Measurements from ENCODE around the gene DLG5.

DLG5 gene

GRCh38 chr10:77798940-77799339 is 127.6 kb downstream of the DLG5 start:
- H3K4me3 ChIP-seq (ENCODE audit: low read length) = no peak overlapping the region
- H2AFZ ChIP-seq (ENCODE audit: low read depth, low read length) = no peak overlapping the region
- peaks cover 7% of the 10 kb centered on the region for H3K4me1 ChIP-seq (ENCODE audit: insufficient read depth, low read length)
- H3K27me3 ChIP-seq (ENCODE audit: insufficient read depth, low read length) = no peaks in the 10 kb centered on the region
- H3K9me3 ChIP-seq (ENCODE audit: low read length) = no peaks in the 10 kb centered on the region
- H3K36me3 ChIP-seq (ENCODE audit: insufficient read depth, low read length) = peaks cover 76% of the 10 kb centered on the region

GRCh38 chr10:77796311-77796915 is 130.1 kb downstream of the DLG5 start:
- H3K36me3 ChIP-seq (ENCODE audit: insufficient read depth, low read length) = peaks cover 84% of the 10 kb centered on the region
- H3K4me3 ChIP-seq (ENCODE audit: low read length) = no peak overlapping the region

GRCh38 chr10:77795426-77796055 is 131.0 kb downstream of the DLG5 start:
- Histone ChIP-seq H3K4me3 (ENCODE audit: low read length) (no peak overlapping the region), H3K4me1 (ENCODE audit: insufficient read depth, low read length) (no peaks in the 10 kb centered on the region), H3K27me3 (ENCODE audit: insufficient read depth, low read length) (no peaks in the 10 kb centered on the region), H3K9me3 (ENCODE audit: low read length) (no peaks in the 10 kb centered on the region), H2AFZ (ENCODE audit: low read depth, low read length) (no peak overlapping the region), H3K36me3 (ENCODE audit: insufficient read depth, low read length) (peaks cover 86% of the 10 kb centered on the region)

More at GRCh38 chr10:77796311-77796915, 130.1 kb downstream of the DLG5 start:
- Histone ChIP-seq H3K4me1 (ENCODE audit: insufficient read depth, low read length) (peaks cover 4% of the 10 kb centered on the region), H2AFZ (ENCODE audit: low read depth, low read length) (no peak overlapping the region), H3K27me3 (ENCODE audit: insufficient read depth, low read length) (no peaks in the 10 kb centered on the region), H3K9me3 (ENCODE audit: low read length) (no peaks in the 10 kb centered on the region)

GRCh38 chr10:77794256-77795142 is 132.1 kb downstream of the DLG5 start:
- Histone ChIP-seq H3K4me3 (ENCODE audit: low read length) (no peak overlapping the region), H2AFZ (ENCODE audit: low read depth, low read length) (no peak overlapping the region), H3K4me1 (ENCODE audit: insufficient read depth, low read length) (no peaks in the 10 kb centered on the region), H3K36me3 (ENCODE audit: insufficient read depth, low read length) (peaks cover 88% of the 10 kb centered on the region), H3K27me3 (ENCODE audit: insufficient read depth, low read length) (no peaks in the 10 kb centered on the region), H3K9me3 (ENCODE audit: low read length) (no peaks in the 10 kb centered on the region)

GRCh38 chr10:77793831-77794230 is 132.7 kb downstream of the DLG5 start:
- Histone ChIP-seq H3K4me1 (ENCODE audit: insufficient read depth, low read length) (no peaks in the 10 kb centered on the region), H3K27me3 (ENCODE audit: insufficient read depth, low read length) (no peaks in the 10 kb centered on the region), H3K4me3 (ENCODE audit: low read length) (no peak overlapping the region), H2AFZ (ENCODE audit: low read depth, low read length) (no peak overlapping the region), H3K9me3 (ENCODE audit: low read length) (no peaks in the 10 kb centered on the region), H3K36me3 (ENCODE audit: insufficient read depth, low read length) (peaks cover 86% of the 10 kb centered on the region)

GRCh38 chr10:77792155-77792554 is 134.4 kb downstream of the DLG5 start:
- Histone ChIP-seq H3K4me3 (ENCODE audit: low read length) (no peak overlapping the region), H3K27me3 (ENCODE audit: insufficient read depth, low read length) (no peaks in the 10 kb centered on the region), H3K9me3 (ENCODE audit: low read length) (no peaks in the 10 kb centered on the region), H2AFZ (ENCODE audit: low read depth, low read length) (no peak overlapping the region), H3K4me1 (ENCODE audit: insufficient read depth, low read length) (no peaks in the 10 kb centered on the region), H3K36me3 (ENCODE audit: insufficient read depth, low read length) (peaks cover 83% of the 10 kb centered on the region)

DNA sequence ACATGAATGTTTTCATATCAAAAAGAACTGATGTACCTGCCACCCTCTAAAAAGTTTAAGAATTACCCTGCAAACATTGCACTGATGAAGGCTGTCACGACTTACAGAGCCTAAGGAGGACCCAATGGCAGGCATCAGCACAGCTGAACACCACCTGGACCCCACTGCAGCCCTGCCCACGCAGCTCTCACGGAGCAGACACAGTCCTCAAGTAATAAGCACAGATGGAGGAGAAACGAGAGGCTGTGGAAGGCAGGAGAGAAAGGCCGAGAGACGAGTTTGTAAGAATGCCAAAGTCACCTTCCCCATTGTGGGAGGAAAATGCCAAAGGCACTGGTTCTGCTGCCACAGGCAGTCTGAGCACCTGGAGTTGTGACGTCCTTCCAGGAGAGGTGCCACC is 135.0 kb downstream of the DLG5 start:
- Histone ChIP-seq H3K4me1 (ENCODE audit: insufficient read depth, low read length) (no peaks in the 10 kb centered on the region), H3K9me3 (ENCODE audit: low read length) (no peaks in the 10 kb centered on the region), H3K27me3 (ENCODE audit: insufficient read depth, low read length) (no peaks in the 10 kb centered on the region), H3K4me3 (ENCODE audit: low read length) (no peak overlapping the region), H2AFZ (ENCODE audit: low read depth, low read length) (no peak overlapping the region), H3K36me3 (ENCODE audit: insufficient read depth, low read length) (peaks cover 77% of the 10 kb centered on the region)

- Histone ChIP-seq H3K9me3 (ENCODE audit: low read length) (no peaks in the 10 kb centered on the region), H3K4me1 (ENCODE audit: insufficient read depth, low read length) (no peaks in the 10 kb centered on the region), H3K4me3 (ENCODE audit: low read length) (no peak overlapping the region), H2AFZ (ENCODE audit: low read depth, low read length) (no peak overlapping the region), H3K36me3 (ENCODE audit: insufficient read depth, low read length) (peaks cover 64% of the 10 kb centered on the region), H3K27me3 (ENCODE audit: insufficient read depth, low read length) (no peaks in the 10 kb centered on the region)
Measured at GRCh38 chr10:77789861-77790260, 136.7 kb downstream of the DLG5 start.

- Histone ChIP-seq H3K27me3 (ENCODE audit: insufficient read depth, low read length) (no peaks in the 10 kb centered on the region), H3K4me3 (ENCODE audit: low read length) (no peak overlapping the region), H3K4me1 (ENCODE audit: insufficient read depth, low read length) (no peaks in the 10 kb centered on the region), H3K36me3 (ENCODE audit: insufficient read depth, low read length) (peaks cover 55% of the 10 kb centered on the region), H2AFZ (ENCODE audit: low read depth, low read length) (no peak overlapping the region), H3K9me3 (ENCODE audit: low read length) (no peaks in the 10 kb centered on the region)
Measured at GRCh38 chr10:77789016-77789415, 137.5 kb downstream of the DLG5 start.

DNA sequence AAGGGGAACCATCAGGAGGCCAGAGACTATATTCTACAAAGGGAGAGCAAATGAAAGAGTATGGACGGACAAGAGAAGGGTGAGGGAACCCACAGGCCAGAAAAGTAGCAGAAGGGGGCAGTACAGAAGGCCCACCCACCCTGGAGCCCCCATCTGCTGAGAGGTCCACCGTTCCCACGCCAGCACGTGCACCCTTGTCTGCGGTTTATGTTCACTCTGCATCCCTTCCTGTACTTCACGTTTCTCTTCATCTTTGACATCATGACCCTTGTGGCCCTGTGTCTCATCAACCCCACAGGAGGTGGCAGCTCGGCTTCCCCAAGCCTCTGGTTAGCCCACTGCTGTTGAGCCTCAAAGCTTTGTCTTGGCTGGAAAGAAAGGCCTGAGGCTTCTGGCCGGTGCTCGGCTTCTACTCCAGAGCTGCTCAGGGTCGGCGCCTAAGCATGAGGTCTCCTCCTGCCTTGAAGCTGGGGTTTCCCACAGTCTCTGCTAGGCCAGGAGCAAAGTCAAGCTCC is 138.0 kb downstream of the DLG5 start:
- Histone ChIP-seq H3K9me3 (ENCODE audit: low read length) (no peaks in the 10 kb centered on the region), H3K36me3 (ENCODE audit: insufficient read depth, low read length) (peaks cover 52% of the 10 kb centered on the region), H2AFZ (ENCODE audit: low read depth, low read length) (no peak overlapping the region), H3K27me3 (ENCODE audit: insufficient read depth, low read length) (no peaks in the 10 kb centered on the region), H3K4me1 (ENCODE audit: insufficient read depth, low read length) (no peaks in the 10 kb centered on the region), H3K4me3 (ENCODE audit: low read length) (no peak overlapping the region)

DNA sequence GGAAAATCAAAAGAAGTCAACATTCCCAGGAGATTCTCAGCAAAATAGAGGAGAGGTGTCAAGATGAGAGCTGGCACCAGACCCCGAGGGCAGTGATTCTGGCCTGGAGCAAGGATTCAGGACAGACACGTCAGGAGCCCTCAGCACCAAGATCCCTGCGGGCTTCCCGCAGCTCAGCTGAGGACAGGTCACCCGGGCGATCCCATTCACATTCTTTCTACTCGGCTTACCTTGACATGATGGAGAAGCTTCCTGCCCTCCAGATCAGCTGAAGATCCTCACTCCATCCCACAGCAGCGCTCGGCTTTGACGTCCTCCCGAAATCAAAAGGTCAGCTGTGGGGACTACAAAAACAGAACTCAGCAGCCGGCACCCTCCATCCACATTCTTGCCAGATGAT is 139.1 kb downstream of the DLG5 start:
- Histone ChIP-seq H3K4me3 (ENCODE audit: low read length) (no peak overlapping the region), H3K27me3 (ENCODE audit: insufficient read depth, low read length) (no peaks in the 10 kb centered on the region), H3K36me3 (ENCODE audit: insufficient read depth, low read length) (peaks cover 52% of the 10 kb centered on the region), H3K4me1 (ENCODE audit: insufficient read depth, low read length) (no peaks in the 10 kb centered on the region), H2AFZ (ENCODE audit: low read depth, low read length) (no peak overlapping the region), H3K9me3 (ENCODE audit: low read length) (no peaks in the 10 kb centered on the region)

DNA sequence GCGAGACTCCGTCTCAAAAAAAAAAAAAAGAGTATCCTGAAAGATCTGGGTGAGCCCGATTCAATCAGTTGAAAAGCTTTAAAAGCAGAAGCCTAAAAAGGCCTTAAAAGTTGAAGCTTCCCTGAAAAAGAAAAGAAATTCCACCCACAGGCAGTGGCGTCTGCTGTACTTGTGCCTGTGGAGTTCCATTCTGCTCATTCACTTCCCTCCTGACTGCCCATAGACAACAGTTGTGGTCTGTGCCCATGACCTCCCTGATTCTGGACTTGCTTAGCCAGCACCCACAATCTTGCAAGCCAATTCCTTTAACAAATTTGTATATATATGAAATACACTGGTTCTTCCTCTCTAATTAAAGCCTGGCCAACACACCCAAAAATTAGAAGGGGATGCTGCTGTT is 141.7 kb downstream of the DLG5 start:
- Histone ChIP-seq H3K36me3 (ENCODE audit: insufficient read depth, low read length) (peaks cover 44% of the 10 kb centered on the region), H3K4me1 (ENCODE audit: insufficient read depth, low read length) (no peaks in the 10 kb centered on the region), H2AFZ (ENCODE audit: low read depth, low read length) (no peak overlapping the region)

More for the DNA sequence above, 141.7 kb downstream of the DLG5 start:
- Histone ChIP-seq H3K27me3 (ENCODE audit: insufficient read depth, low read length) (no peaks in the 10 kb centered on the region), H3K4me3 (ENCODE audit: low read length) (no peak overlapping the region), H3K9me3 (ENCODE audit: low read length) (peaks cover 6% of the 10 kb centered on the region)
